Measurements from ENCODE around the gene IPO11.

GRCh38 chr5:62475072-62475471 lies 62.5 kb downstream of the IPO11 start:
- TF ChIP-seq CTCF (IDR thresholded peaks at IDR 0.05; ENCODE audit: insufficient read depth, low read length, poor library complexity, severe bottlenecking) (no peak), EZH2phosphoT487 (conservative IDR thresholded peaks at IDR 0.05; ENCODE audit: low read length) (no peak)
